GM19025 (cell line): ENCODE measurements around the gene HTATSF1.

Experiments
- ATAC-seq: cut with Tn5 transposase; IDR thresholded peaks from one replicate; pipeline ENCODE4 v1.9.1; 2021; ENCODE audit warnings: mild to moderate bottlenecking, low read depth, moderate library complexity; ENCODE audit not compliant: unreplicated experiment

Gene HTATSF1

GRCh38 chrX:136497556-136498052, at the start of gene HTATSF1:
Gene HTATSF1, plus strand, starts transcription at chrX:136497592. Its CDS starts 93 bp downstream, at chrX:136497685.
- no peak for ATAC-seq

GRCh38 chrX:136447968-136448367, 49.4 kb upstream of the HTATSF1 start:
- ATAC-seq: no peak

GRCh38 chrX:136450050-136450830, 47.2 kb upstream of the HTATSF1 start:
- ATAC-seq: no peak

GRCh38 chrX:136452614-136453013, 44.8 kb upstream of the HTATSF1 start:
- no peak for ATAC-seq

GRCh38 chrX:136453114-136453513, 44.3 kb upstream of the HTATSF1 start:
- ATAC-seq: no peak

- ATAC-seq: no peak
Measured at GRCh38 chrX:136453771-136454170, 43.6 kb upstream of the HTATSF1 start.

GRCh38 chrX:136456133-136456532, 41.3 kb upstream of the HTATSF1 start:
- ATAC-seq: no peak

- no peak for ATAC-seq
Measured at GRCh38 chrX:136457303-136457917, 40.0 kb upstream of the HTATSF1 start.

GRCh38 chrX:136464589-136464988, 32.8 kb upstream of the HTATSF1 start:
- ATAC-seq: no peak

GRCh38 chrX:136467303-136467702, 30.1 kb upstream of the HTATSF1 start:
- no peak for ATAC-seq

GRCh38 chrX:136468391-136469103, 28.8 kb upstream of the HTATSF1 start:
- no peak for ATAC-seq

- no peak for ATAC-seq
Measured at GRCh38 chrX:136473663-136474062, 23.7 kb upstream of the HTATSF1 start.

GRCh38 chrX:136475236-136475635, 22.2 kb upstream of the HTATSF1 start:
- no peak for ATAC-seq

- ATAC-seq: no peak
Measured at GRCh38 chrX:136476501-136476900, 20.9 kb upstream of the HTATSF1 start.

- no peak for ATAC-seq
Measured at GRCh38 chrX:136477026-136477425, 20.4 kb upstream of the HTATSF1 start.

- no peak for ATAC-seq
Measured at GRCh38 chrX:136480383-136480782, 17.0 kb upstream of the HTATSF1 start.

- ATAC-seq: no peak
Measured at GRCh38 chrX:136487647-136488046, 9.7 kb upstream of the HTATSF1 start, which contains the start of gene BRS3. Gene BRS3, plus strand, starts transcription at chrX:136487947. Its CDS starts 168 bp downstream, at chrX:136488115.

GRCh38 chrX:136488706-136489105, 8.7 kb upstream of the HTATSF1 start:
- ATAC-seq: no peak

- no peak for ATAC-seq
Measured at GRCh38 chrX:136491832-136492231, 5.6 kb upstream of the HTATSF1 start.

- ATAC-seq: no peak
Measured at GRCh38 chrX:136493011-136493410, 4.4 kb upstream of the HTATSF1 start.

GRCh38 chrX:136495043-136495442, 2.3 kb upstream of the HTATSF1 start:
- ATAC-seq: no peak
